Measurements from ENCODE around the gene OVOL2.
"Not testable (repeated sequence)": the region's sequence is repeated elsewhere in the genome, so short reads cannot be mapped to it uniquely, and the experiment has no call there.

Gene OVOL2

DNA sequence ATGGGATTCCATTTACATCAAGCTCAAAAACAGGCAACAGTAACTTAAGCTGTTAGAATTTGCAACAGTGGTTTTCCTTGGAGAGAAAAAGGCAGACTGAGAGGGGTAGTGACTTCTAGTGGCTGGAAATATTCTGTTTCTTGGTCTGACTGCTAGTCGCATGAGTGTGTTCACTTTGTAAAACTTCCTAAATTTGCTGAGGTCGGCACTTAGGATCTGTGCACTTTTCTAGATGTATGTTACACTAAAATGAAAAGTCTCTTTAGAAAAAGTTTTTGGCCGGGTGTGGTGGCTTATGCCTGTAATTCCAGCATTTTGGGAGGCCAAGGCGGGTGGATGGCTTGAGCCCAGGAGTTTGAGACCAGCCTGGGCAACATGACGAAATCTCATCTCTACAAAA lies 18.7 kb downstream of the OVOL2 start:
- ATAC-seq = no peak
- Mint-ChIP-seq H3K36me3 (no peaks in the 10 kb centered on the region), H3K9me3 (peaks cover 4% of the 10 kb centered on the region), H3K27ac (no peak overlapping the region), H3K4me3 (no peak overlapping the region), H3K27me3 (peaks cover 68% of the 10 kb centered on the region), H3K4me1 (no peaks in the 10 kb centered on the region)

- ATAC-seq = no peak
- Mint-ChIP-seq H3K27ac (no peak overlapping the region), H3K4me1 (no peaks in the 10 kb centered on the region), H3K4me3 (no peak overlapping the region), H3K27me3 (peaks cover 47% of the 10 kb centered on the region), H3K9me3 (peaks cover 3% of the 10 kb centered on the region), H3K36me3 (no peaks in the 10 kb centered on the region)
These were observed 23.7 kb downstream of the OVOL2 start for GRCh38 chr20:18034039-18034438.

- Mint-ChIP-seq H3K9me3 (peaks cover 3% of the 10 kb centered on the region), H3K27ac (no peak overlapping the region), H3K36me3 (no peaks in the 10 kb centered on the region), H3K4me1 (no peaks in the 10 kb centered on the region), H3K4me3 (no peak overlapping the region), H3K27me3 (peaks cover 39% of the 10 kb centered on the region)
- no peak for ATAC-seq
These were observed 24.5 kb downstream of the OVOL2 start for GRCh38 chr20:18032977-18033892.

DNA sequence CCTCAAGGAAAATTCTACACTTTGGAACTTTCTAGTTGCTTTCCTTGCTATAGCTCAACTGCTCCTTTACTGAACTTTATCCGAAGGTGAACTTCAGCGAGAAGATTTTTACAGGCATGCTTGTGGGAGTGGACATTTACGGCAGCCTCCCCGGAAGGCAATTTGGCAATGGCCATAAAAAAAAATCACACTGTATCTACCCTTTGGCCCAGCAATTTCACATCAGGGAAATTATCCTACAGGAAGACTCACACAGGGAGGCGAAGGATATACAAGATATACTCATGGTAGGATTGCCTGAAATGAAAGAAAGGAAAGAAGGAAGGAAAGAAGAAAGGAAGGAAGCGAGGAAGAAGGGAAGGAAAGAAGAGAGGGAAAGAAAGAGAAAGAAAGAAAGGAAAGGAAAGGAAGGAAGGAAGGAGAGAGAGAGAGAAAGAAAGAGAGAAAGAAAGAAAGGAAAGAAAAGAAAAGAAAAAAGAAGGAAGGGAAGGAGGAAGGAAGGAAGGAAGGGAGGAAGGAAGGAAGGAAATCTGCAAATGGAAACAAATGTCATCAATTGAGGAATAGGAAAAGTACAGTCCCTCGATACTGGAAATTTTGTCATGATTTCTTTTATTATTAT lies 25.7 kb downstream of the OVOL2 start:
- no peaks in the 10 kb centered on the region for H3K4me1 Mint-ChIP-seq
- peaks cover 33% of the 10 kb centered on the region for H3K27me3 Mint-ChIP-seq
- no peak for ATAC-seq
- H3K4me3 Mint-ChIP-seq = no peak overlapping the region
- H3K36me3 Mint-ChIP-seq = no peaks in the 10 kb centered on the region
- H3K27ac Mint-ChIP-seq = no peak overlapping the region
- H3K9me3 Mint-ChIP-seq = peaks cover 3% of the 10 kb centered on the region

DNA sequence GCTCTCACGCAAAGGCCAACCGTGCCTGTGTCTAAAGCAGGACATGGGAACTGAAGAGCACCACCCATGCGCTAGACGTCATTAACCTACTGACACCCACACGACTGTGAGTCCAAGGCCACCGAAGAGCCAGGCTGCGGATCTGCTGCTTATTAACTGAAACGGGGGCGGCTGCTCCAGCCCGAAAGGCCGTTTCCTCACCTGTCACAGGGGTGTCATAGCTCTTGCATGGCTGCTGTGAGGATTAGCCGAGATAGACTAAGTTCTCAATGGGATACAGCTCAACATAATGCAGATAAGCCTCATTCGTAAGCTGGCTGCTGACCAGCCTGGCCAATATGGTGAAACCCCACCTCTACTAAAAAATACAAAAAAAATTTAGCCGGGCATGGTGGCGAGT lies 26.7 kb downstream of the OVOL2 start:
- Mint-ChIP-seq H3K27ac (no peak overlapping the region), H3K36me3 (no peaks in the 10 kb centered on the region), H3K4me1 (no peaks in the 10 kb centered on the region), H3K9me3 (peaks cover 3% of the 10 kb centered on the region), H3K27me3 (peaks cover 33% of the 10 kb centered on the region), H3K4me3 (no peak overlapping the region)
- ATAC-seq = no peak

DNA sequence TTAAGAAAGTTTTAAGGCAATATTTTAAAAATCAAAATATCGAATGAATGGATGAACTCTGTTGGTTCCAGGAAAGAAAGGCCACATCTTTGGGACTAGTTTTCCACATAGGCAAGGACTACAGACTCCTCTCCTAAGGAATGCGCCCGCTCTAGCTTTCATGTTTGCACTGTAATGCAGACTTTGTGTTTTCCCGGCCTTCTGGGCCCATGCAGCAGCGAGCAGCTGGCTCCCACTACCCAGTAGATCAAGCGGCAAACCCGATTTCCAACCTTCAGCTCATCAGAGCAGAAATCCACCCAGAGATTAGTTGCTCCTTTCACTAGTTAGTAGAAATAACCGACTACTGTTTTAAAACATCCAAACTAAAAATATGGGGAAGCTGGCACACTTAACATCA lies 27.7 kb downstream of the OVOL2 start:
- no peak for ATAC-seq
- Mint-ChIP-seq H3K27me3 (peaks cover 30% of the 10 kb centered on the region), H3K27ac (no peak overlapping the region), H3K4me3 (no peak overlapping the region), H3K36me3 (no peaks in the 10 kb centered on the region), H3K9me3 (peaks cover 3% of the 10 kb centered on the region), H3K4me1 (no peaks in the 10 kb centered on the region)

GRCh38 chr20:18027011-18027410 lies 30.7 kb downstream of the OVOL2 start:
- not testable (repeated sequence) for H3K27me3 Mint-ChIP-seq, H3K9me3 Mint-ChIP-seq, ATAC-seq, H3K4me3 Mint-ChIP-seq, H3K4me1 Mint-ChIP-seq, H3K27ac Mint-ChIP-seq, H3K36me3 Mint-ChIP-seq

DNA sequence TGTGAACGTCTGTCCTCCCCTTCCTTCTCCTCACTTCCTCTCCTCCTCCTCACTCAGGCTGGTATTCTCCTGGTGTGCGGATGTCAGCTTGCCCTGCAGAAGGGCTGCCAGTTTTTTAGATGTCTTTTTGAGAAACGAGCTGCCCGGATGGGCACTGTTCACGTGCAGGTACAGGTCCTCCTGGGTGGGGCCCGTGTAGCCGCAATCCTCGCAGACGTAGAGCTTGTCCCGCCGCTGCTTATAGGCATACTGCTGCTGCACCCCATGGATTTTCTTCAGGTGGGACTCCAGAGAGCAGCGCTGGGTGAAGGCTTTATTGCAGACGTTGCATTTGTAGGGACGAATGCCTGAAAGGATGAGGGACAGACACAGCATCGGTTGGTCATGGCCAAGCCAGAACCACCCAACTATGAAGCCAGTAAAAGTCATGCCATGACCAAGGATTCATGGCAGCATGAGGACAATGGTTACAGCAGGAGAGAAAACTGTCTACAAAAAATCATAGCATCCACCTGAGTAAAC lies 33.0 kb downstream of the OVOL2 start:
- Mint-ChIP-seq H3K4me1 (no peaks in the 10 kb centered on the region), H3K27me3 (no peaks in the 10 kb centered on the region), H3K27ac (no peak overlapping the region), H3K36me3 (no peaks in the 10 kb centered on the region), H3K9me3 (no peaks in the 10 kb centered on the region), H3K4me3 (no peak overlapping the region)
- no peak for ATAC-seq

DNA sequence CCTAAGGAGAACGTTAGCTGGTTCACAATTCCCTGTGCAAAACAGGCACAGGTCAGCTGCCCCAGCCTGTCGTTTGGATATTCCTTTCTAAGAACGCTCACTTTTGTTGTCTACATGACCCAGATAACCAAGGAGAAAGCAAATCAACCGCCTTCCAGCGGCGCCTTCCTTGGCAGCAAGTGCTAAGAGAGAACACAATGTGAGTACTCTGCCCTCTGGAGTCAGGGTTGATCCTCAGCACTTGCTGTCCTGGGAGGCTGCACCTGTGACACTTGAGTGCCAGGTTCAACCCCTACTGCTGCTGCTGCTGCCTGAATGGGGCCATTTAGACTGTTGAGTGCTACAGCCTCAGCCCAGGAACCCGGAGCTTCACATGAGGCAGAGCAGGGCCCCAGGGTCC lies 36.8 kb downstream of the OVOL2 start:
- no peaks in the 10 kb centered on the region for H3K4me1 Mint-ChIP-seq
- no peak overlapping the region for H3K4me3 Mint-ChIP-seq
- no peak overlapping the region for H3K27ac Mint-ChIP-seq
- H3K36me3 Mint-ChIP-seq = no peaks in the 10 kb centered on the region
- H3K27me3 Mint-ChIP-seq = no peaks in the 10 kb centered on the region
- H3K9me3 Mint-ChIP-seq = no peaks in the 10 kb centered on the region
- ATAC-seq = no peak

DNA sequence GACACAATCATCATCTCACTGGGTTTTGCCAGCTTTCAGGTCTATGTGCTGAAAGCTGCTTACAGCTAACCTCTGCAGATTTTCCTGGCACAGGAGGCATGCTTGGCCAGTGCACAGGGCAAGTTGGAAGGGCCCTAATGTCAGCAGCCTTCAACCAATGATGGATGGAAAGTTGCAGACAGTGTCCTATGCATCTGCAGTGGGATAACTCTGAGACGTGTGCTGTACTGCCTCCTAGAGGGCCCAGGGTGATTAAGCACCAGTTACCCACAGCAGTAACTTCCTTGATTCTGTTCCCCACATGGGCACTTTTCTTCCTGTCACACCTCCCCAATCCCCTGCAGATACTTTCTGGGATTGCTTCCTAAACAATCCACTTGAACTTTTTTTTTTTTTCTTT lies 38.6 kb downstream of the OVOL2 start:
- H3K27me3 Mint-ChIP-seq = no peaks in the 10 kb centered on the region
- H3K27ac Mint-ChIP-seq = no peak overlapping the region
- no peaks in the 10 kb centered on the region for H3K36me3 Mint-ChIP-seq
- H3K4me1 Mint-ChIP-seq = no peaks in the 10 kb centered on the region
- ATAC-seq = peak; percentile 65
- H3K9me3 Mint-ChIP-seq = no peaks in the 10 kb centered on the region
- H3K4me3 Mint-ChIP-seq = no peak overlapping the region

GRCh38 chr20:18018100-18018499 lies 39.6 kb downstream of the OVOL2 start:
- Mint-ChIP-seq H3K36me3 (no peaks in the 10 kb centered on the region), H3K27me3 (no peaks in the 10 kb centered on the region), H3K4me3 (no peak overlapping the region), H3K27ac (no peak overlapping the region), H3K9me3 (no peaks in the 10 kb centered on the region), H3K4me1 (no peaks in the 10 kb centered on the region)
- no peak for ATAC-seq

GRCh38 chr20:18016772-18017171 lies 40.9 kb downstream of the OVOL2 start:
- H3K4me1 Mint-ChIP-seq = peaks cover 5% of the 10 kb centered on the region
- no peaks in the 10 kb centered on the region for H3K27me3 Mint-ChIP-seq
- no peak overlapping the region for H3K4me3 Mint-ChIP-seq
- no peaks in the 10 kb centered on the region for H3K36me3 Mint-ChIP-seq
- no peak overlapping the region for H3K27ac Mint-ChIP-seq
- no peaks in the 10 kb centered on the region for H3K9me3 Mint-ChIP-seq
- ATAC-seq = no peak

GRCh38 chr20:18014411-18014810 lies 43.3 kb downstream of the OVOL2 start:
- H3K4me3 Mint-ChIP-seq = no peak overlapping the region
- ATAC-seq = no peak
- H3K9me3 Mint-ChIP-seq = no peaks in the 10 kb centered on the region
- peaks cover 10% of the 10 kb centered on the region for H3K27me3 Mint-ChIP-seq
- peaks cover 8% of the 10 kb centered on the region for H3K4me1 Mint-ChIP-seq
- H3K36me3 Mint-ChIP-seq = no peaks in the 10 kb centered on the region
- no peak overlapping the region for H3K27ac Mint-ChIP-seq

DNA sequence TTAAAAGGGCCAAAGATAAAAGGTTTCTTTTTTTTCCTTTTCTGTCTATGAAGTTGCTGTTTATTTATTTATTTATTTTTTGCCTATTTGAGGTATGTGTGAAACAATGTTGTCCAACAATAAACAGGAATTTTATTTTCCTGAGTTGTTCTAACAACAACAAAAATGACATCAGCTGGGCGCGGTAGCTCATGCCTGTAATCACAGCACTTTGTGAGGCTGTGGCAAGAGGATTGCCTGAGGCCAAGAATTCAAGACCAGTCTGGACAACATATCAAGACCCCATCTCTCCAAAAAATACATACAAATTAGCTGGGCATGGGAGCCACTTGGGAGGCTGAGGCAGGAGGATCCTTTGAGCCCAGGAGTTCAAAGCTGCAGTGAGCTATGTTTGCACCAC lies 44.8 kb downstream of the OVOL2 start:
- H3K4me3 Mint-ChIP-seq = no peak overlapping the region
- H3K27ac Mint-ChIP-seq = no peak overlapping the region
- H3K27me3 Mint-ChIP-seq = peaks cover 10% of the 10 kb centered on the region
- no peak for ATAC-seq
- H3K9me3 Mint-ChIP-seq = no peaks in the 10 kb centered on the region
- peaks cover 8% of the 10 kb centered on the region for H3K4me1 Mint-ChIP-seq
- H3K36me3 Mint-ChIP-seq = no peaks in the 10 kb centered on the region

DNA sequence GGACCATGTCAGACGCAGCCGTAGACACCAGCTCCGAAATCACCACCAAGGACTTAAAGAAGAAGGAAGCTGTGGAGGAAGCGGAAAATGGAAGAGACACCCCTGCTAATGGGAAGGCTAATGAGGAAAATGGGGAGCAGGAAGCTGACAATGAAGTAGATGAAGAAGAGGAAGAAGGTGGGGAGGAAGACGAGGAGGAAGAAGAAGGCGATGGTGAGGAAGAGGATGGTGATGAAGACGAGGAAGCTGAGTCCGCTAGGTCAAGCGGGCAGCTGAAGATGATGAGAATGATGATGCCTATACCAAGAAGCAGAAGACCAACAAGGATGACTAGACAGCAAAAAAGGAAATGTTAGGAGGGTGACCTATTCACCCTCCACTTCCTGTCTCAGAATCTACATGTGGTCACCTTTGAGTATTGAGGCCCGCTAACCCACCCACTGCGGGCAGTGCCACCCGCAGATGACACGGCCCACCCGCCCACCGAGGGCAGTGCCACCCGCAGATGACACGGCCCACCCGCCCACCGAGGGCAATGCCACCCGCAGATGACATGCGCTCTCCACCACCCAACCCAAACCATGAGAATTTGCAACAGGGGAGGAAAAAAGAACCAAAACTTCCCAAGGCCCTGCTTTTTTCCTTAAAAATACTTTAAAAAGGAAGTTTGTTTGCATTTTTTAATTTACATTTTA lies 45.6 kb downstream of the OVOL2 start:
- Mint-ChIP-seq H3K4me1 (peaks cover 8% of the 10 kb centered on the region), H3K36me3 (no peaks in the 10 kb centered on the region), H3K27ac (no peak overlapping the region), H3K9me3 (no peaks in the 10 kb centered on the region), H3K27me3 (peaks cover 10% of the 10 kb centered on the region), H3K4me3 (no peak overlapping the region)
- ATAC-seq = peak; percentile 50

Data from stimulated activated memory B cell treated with anti-CD40 and anti-IgM and Interleukin-4, amounts not matched to agents 10 μg/mL and 1 μg/mL and 100 μg/mL, for 72 hours (primary cell).